DOHH2 (cell line): ENCODE results near the gene BCAR3.

ENCODE experiments used
- EZH2phosphoT487 ChIP-seq: fragments of 200-600 bp; sonication (generic); IDR thresholded peaks from 2 replicates; pipeline ENCODE4 v1.6.1; 2017; ENCODE audit warnings: borderline replicate concordance, mild to moderate bottlenecking, antibody characterized with exemption, low read length, moderate library complexity, mixed read lengths
- TF ChIP-seq, protein P1 (sequence below): fragments of 200-600 bp; sonication (generic); IDR thresholded peaks from one replicate; pipeline ENCODE4 v1.5.1; 2014; ENCODE audit warnings: antibody characterized with exemption, mild to moderate bottlenecking, low read depth, low read length; ENCODE audit not compliant: poor library complexity, severe bottlenecking

DNA sequence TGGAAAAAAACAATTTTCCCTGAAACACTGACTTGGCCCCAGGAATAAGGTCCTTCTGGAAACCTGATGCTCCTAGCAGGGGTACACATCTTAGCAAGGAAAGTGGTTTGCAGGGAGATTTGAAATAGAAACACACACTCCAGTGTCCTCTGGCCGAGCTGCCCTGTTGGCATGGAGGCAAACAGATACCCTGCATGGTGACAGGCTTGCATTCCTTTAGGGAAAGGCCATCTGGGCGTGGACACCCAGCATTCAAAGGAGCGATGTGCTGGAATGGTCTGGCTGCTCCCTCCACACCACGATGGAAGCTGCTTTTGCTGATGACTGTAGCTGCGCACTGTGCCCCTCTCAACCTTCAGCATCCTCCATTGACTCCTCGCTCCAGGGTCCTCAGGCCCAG lies 41.5 kb upstream of the BCAR3 start:
- TF ChIP-seq, protein P1, sequence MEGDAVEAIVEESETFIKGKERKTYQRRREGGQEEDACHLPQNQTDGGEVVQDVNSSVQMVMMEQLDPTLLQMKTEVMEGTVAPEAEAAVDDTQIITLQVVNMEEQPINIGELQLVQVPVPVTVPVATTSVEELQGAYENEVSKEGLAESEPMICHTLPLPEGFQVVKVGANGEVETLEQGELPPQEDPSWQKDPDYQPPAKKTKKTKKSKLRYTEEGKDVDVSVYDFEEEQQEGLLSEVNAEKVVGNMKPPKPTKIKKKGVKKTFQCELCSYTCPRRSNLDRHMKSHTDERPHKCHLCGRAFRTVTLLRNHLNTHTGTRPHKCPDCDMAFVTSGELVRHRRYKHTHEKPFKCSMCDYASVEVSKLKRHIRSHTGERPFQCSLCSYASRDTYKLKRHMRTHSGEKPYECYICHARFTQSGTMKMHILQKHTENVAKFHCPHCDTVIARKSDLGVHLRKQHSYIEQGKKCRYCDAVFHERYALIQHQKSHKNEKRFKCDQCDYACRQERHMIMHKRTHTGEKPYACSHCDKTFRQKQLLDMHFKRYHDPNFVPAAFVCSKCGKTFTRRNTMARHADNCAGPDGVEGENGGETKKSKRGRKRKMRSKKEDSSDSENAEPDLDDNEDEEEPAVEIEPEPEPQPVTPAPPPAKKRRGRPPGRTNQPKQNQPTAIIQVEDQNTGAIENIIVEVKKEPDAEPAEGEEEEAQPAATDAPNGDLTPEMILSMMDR: no peak
- TF ChIP-seq EZH2phosphoT487: no peak
